HEK293 (cell line): ENCODE results near the gene MPPED1.

Experiments used
- CTCF ChIA-PET: fragments of 350-600 bp; formaldehyde crosslinking; extraction: SDS; loops from one replicate; lab custom pipeline; 2021; ENCODE audit warnings: antibody characterized with exemption; lab: Yijun Ruan, JAX
- POLR2A ChIA-PET: fragments of 300-600 bp; formaldehyde crosslinking; extraction: SDS; loops from one replicate; lab custom pipeline; 2020; ENCODE audit warnings: antibody characterized with exemption, inconsistent platforms; lab: Yijun Ruan, JAX
- H3K27ac ChIP-seq: fragments of 200-500 bp; sonication (Bioruptor generic); 2 replicates; pipeline ENCODE4 v1.5.1; 2014; ENCODE audit warnings: low read depth, low read length, control low read depth, inconsistent platforms; ENCODE audit errors: extremely low read depth
- H3K36me3 ChIP-seq, 2 experiments: fragments of 200-500 bp in 1 of 2; sonication (Bioruptor generic) in 1 of 2; 1 replicate in 1 of 2; 2 replicates in 1 of 2; pipeline ENCODE4 v1.5.1; 2014 to 2017; ENCODE audit warnings: inconsistent platforms in 2 of 2, low read length in 2 of 2; ENCODE audit not compliant: control insufficient read depth in 2 of 2, insufficient read depth in 1 of 2
- H3K4me1 ChIP-seq: fragments of 200-500 bp; sonication (Bioruptor generic); 2 replicates; pipeline ENCODE4 v1.5.1; 2014; ENCODE audit warnings: mild to moderate bottlenecking, low read length, inconsistent platforms; ENCODE audit not compliant: control insufficient read depth, insufficient read depth
- H3K4me3 ChIP-seq: 2 replicates; pipeline ENCODE4 v1.5.1; 2011; ENCODE audit warnings: low read depth, mild to moderate bottlenecking, control low read depth, low read length, moderate library complexity
- H3K9me3 ChIP-seq: fragments of 200-500 bp; sonication (Bioruptor generic); 2 replicates; pipeline ENCODE4 v1.5.1; 2014; ENCODE audit warnings: low read depth, low read length, inconsistent platforms; ENCODE audit not compliant: control insufficient read depth, insufficient read depth
- BCL11A ChIP-seq: fragments of 450-650 bp; formaldehyde crosslinking; IDR thresholded peaks from 2 replicates; pipeline ENCODE4 v1.5.1; 2016; ENCODE audit warnings: low read depth, missing biosample characterization, missing genetic modification characterization
- GLI2 ChIP-seq: fragments of 450-650 bp; formaldehyde crosslinking; IDR thresholded peaks from 2 replicates; pipeline ENCODE4; 2017; ENCODE audit warnings: missing biosample characterization, missing genetic modification characterization, low read depth, borderline replicate concordance
- KLF1 ChIP-seq: fragments of 450-650 bp; formaldehyde crosslinking; IDR thresholded peaks from 2 replicates; pipeline ENCODE4 v1.5.1; 2016; ENCODE audit warnings: missing biosample characterization, missing genetic modification characterization
- KLF16 ChIP-seq: fragments of 450-650 bp; formaldehyde crosslinking; IDR thresholded peaks from 2 replicates; pipeline ENCODE4 v1.5.1; 2017; ENCODE audit warnings: missing biosample characterization, missing genetic modification characterization
- ZNF121 ChIP-seq: fragments of 450-650 bp; formaldehyde crosslinking; IDR thresholded peaks from 2 replicates; pipeline ENCODE4 v1.5.1; 2016; ENCODE audit warnings: missing biosample characterization, missing genetic modification characterization
- ZNF184 ChIP-seq: fragments of 450-650 bp; IDR thresholded peaks from 2 replicates; pipeline ENCODE4 v1.5.1; 2018; ENCODE audit warnings: missing biosample characterization, mild to moderate bottlenecking, missing genetic modification characterization
- ZNF223 ChIP-seq: fragments of 450-650 bp; formaldehyde crosslinking; IDR thresholded peaks from 2 replicates; pipeline ENCODE4 v1.5.1; 2016; ENCODE audit warnings: missing biosample characterization, missing genetic modification characterization
- ZNF324 ChIP-seq: fragments of 450-650 bp; formaldehyde crosslinking; IDR thresholded peaks from 2 replicates; pipeline ENCODE4 v1.5.1; 2016; ENCODE audit warnings: missing biosample characterization, missing genetic modification characterization
- ZNF350 ChIP-seq: fragments of 450-650 bp; formaldehyde crosslinking; IDR thresholded peaks from 2 replicates; pipeline ENCODE4 v1.5.0; 2017; ENCODE audit warnings: missing biosample characterization, mild to moderate bottlenecking, missing genetic modification characterization
- ZNF560 ChIP-seq: fragments of 450-650 bp; formaldehyde crosslinking; IDR thresholded peaks from 2 replicates; pipeline ENCODE4 v1.5.1; 2017; ENCODE audit warnings: missing biosample characterization, missing genetic modification characterization, borderline replicate concordance
- TF ChIP-seq, protein P1 (sequence below): fragments of 450-650 bp; formaldehyde crosslinking; IDR thresholded peaks from 2 replicates; pipeline ENCODE4 v1.5.1; 2016; ENCODE audit warnings: missing biosample characterization, missing genetic modification characterization
- TF ChIP-seq, protein P2 (sequence below): fragments of 450-650 bp; formaldehyde crosslinking; IDR thresholded peaks from 2 replicates; pipeline ENCODE4 v1.5.1; 2017; ENCODE audit warnings: missing biosample characterization, missing genetic modification characterization
- TF ChIP-seq, protein P3 (sequence below): fragments of 450-650 bp; formaldehyde crosslinking; IDR thresholded peaks from 2 replicates; pipeline ENCODE4 v1.5.1; 2017; ENCODE audit warnings: missing biosample characterization, missing genetic modification characterization
- TF ChIP-seq, protein P4 (sequence below): fragments of 450-650 bp; formaldehyde crosslinking; IDR thresholded peaks from 2 replicates; pipeline ENCODE4 v1.5.1; 2016; ENCODE audit warnings: missing biosample characterization, missing genetic modification characterization

The MPPED1 gene

DNA sequence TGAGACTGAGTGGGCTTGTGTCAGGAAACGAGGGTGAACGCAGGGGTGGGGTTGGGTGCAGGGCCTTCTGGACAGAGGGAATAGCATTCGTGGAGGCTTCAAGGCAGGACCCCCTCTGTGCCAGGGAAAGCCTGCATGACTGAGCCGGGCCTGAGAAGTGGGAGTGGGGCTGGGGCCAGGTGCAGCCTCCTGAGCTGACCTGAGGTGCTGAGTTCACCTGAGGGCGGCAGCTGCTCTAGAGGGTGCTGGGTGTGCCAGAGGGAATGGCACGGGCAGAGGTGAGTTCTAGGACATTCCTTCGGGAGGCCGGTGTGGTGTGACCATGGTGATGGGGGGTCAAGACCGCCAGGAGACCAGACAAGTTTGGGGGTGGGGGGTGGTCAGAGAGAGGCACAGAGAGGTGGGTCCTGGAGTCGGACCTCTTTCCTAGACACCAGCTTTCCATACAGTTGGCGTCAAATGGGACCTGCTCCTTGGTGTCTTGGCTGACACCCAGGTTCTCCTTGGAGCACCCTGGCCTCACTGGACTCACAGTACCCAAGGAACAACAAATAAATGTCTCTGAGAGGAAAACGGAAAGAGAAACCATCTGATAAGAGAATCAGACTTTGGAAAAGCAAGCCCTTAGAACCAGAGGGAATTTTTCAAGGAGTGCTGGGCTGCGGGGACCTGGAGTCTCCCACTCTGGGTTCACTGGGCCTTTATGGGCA is 7.7 kb downstream of the MPPED1 start:
- Histone ChIP-seq H3K27ac (no peak overlapping the region), H3K4me1 (no peaks in the 10 kb centered on the region), H3K36me3 (no peaks in the 10 kb centered on the region), H3K4me3 (no peak overlapping the region), H3K9me3 (no peaks in the 10 kb centered on the region)
- no peak for TF ChIP-seq ZNF324
- no peak for TF ChIP-seq ZNF560
- no peak for TF ChIP-seq KLF1
- no peak for TF ChIP-seq ZNF350 (tag by site-specific recombination)
- TF ChIP-seq, protein P1, sequence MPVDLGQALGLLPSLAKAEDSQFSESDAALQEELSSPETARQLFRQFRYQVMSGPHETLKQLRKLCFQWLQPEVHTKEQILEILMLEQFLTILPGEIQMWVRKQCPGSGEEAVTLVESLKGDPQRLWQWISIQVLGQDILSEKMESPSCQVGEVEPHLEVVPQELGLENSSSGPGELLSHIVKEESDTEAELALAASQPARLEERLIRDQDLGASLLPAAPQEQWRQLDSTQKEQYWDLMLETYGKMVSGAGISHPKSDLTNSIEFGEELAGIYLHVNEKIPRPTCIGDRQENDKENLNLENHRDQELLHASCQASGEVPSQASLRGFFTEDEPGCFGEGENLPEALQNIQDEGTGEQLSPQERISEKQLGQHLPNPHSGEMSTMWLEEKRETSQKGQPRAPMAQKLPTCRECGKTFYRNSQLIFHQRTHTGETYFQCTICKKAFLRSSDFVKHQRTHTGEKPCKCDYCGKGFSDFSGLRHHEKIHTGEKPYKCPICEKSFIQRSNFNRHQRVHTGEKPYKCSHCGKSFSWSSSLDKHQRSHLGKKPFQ (tag by site-specific recombination): no peak
- TF ChIP-seq, protein P2, sequence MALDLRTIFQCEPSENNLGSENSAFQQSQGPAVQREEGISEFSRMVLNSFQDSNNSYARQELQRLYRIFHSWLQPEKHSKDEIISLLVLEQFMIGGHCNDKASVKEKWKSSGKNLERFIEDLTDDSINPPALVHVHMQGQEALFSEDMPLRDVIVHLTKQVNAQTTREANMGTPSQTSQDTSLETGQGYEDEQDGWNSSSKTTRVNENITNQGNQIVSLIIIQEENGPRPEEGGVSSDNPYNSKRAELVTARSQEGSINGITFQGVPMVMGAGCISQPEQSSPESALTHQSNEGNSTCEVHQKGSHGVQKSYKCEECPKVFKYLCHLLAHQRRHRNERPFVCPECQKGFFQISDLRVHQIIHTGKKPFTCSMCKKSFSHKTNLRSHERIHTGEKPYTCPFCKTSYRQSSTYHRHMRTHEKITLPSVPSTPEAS (tag by site-specific recombination): no peak
- no peak for TF ChIP-seq ZNF184 (tag by site-specific recombination)
- no peak for TF ChIP-seq ZNF121 (tag by site-specific recombination)
- POLR2A ChIA-PET: no interaction called here
- CTCF ChIA-PET: interaction anchor here (1.3 kb wide), 1 partner anchor 145 kb away, joined by 3 read pairs; no protein-coding TSS in a partner anchor

DNA sequence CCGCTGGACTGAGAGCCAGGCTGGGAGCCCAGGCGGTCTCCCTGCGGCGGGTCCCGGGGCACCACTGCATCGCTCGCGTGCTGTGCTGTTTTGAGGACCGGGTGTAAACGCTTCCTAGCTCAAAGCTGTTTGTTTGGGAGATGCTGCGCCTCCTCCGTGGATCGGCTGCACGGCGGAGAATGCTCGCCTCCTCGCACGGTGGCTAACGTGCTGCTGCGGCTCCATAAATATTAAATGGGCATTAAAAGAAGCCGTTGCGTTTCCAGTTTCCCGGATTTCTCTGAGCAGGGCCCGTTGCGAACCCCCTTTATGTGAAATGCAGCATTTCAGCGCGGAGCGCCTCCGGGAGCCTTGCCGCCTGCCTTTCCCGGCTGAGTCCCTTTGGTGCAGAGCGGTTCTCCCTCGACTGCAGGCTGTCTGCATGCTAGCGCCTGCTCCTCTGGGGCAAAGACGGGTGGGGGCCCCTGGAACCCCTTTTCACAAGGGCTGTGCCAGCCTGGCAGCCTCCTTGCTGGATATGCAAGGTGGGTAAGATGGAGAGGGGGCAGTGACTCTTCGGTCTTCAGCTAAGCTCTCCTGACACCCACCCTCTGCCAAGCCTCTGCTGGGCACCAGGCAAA is 9.3 kb downstream of the MPPED1 start:
- ChIA-PET POLR2A (no interaction called here), CTCF (interaction anchor here (1.0 to 1.1 kb wide), 2 partner anchors 32 to 464 kb away, joined by 3 to 5 read pairs; no protein-coding TSS in a partner anchor)
- Histone ChIP-seq H3K4me1 (no peaks in the 10 kb centered on the region), H3K27ac (no peak overlapping the region), H3K36me3 (no peaks in the 10 kb centered on the region), H3K4me3 (no peak overlapping the region), H3K9me3 (no peaks in the 10 kb centered on the region)
- TF ChIP-seq, protein P3, sequence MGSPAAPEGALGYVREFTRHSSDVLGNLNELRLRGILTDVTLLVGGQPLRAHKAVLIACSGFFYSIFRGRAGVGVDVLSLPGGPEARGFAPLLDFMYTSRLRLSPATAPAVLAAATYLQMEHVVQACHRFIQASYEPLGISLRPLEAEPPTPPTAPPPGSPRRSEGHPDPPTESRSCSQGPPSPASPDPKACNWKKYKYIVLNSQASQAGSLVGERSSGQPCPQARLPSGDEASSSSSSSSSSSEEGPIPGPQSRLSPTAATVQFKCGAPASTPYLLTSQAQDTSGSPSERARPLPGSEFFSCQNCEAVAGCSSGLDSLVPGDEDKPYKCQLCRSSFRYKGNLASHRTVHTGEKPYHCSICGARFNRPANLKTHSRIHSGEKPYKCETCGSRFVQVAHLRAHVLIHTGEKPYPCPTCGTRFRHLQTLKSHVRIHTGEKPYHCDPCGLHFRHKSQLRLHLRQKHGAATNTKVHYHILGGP: no peak
- no peak for TF ChIP-seq BCL11A (tag by site-specific recombination)

DNA sequence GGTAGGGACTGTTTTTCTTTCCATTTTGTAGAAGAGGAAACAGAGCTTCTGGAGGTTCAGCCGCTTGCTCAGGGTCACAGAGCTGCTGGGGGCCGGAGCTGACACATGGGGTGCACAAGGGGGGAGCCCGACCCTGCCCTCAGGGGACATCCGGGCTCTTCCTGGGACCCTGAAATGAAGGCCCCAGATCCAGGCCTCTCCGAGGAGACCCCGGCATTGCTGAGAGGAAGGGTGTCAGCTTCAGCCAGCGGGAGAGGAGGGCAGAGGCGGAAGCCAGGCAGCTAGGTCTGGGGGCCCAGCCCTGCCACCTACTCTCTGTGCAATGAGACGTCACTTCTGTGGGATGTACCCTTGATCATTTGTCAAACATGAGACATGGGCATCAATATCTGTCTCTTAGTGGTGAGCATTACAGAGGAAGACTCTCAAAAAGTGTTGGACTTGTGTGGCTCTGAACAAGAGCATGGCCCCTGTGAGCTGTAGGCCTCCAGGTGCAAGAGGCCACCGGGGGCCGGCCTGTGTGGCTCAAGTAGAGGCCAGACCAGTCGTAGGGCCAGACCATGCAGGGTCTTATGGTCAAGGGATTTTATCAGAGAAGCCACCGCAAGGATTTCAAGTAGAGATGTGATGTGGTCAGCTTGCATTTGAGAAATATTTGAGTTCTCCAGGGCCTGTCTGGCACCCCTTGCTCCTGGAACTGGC is 10.3 kb downstream of the MPPED1 start:
- ChIA-PET CTCF (interaction anchor here (0.6 to 1.1 kb wide), 4 partner anchors 8 to 463 kb away, joined by 3 to 5 read pairs (median 3); no protein-coding TSS in a partner anchor), POLR2A (interaction anchor here (0.6 kb wide), 1 partner anchor 220 kb away, joined by 3 read pairs; no protein-coding TSS in a partner anchor)
- TF ChIP-seq, protein P4, sequence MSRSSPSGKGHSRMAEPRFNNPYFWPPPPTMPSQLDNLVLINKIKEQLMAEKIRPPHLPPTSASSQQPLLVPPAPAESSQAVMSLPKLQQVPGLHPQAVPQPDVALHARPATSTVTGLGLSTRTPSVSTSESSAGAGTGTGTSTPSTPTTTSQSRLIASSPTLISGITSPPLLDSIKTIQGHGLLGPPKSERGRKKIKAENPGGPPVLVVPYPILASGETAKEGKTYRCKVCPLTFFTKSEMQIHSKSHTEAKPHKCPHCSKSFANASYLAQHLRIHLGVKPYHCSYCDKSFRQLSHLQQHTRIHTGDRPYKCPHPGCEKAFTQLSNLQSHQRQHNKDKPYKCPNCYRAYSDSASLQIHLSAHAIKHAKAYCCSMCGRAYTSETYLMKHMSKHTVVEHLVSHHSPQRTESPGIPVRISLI: no peak
- no peak for TF ChIP-seq ZNF223 (tag by site-specific recombination)
- no peak for TF ChIP-seq GLI2 (tag by site-specific recombination)
- TF ChIP-seq KLF16 (tag by site-specific recombination): no peak
- Histone ChIP-seq H3K36me3 (no peaks in the 10 kb centered on the region), H3K27ac (no peak overlapping the region), H3K9me3 (no peaks in the 10 kb centered on the region), H3K4me3 (no peak overlapping the region), H3K4me1 (no peaks in the 10 kb centered on the region)
